Measurements from ENCODE around the gene SOX6. TPM values are rescaled to one million over a fixed set of nuclear protein-coding genes. Genes with fewer than 3 reads are reported as not detected.

Gene SOX6
- total and polyA plus RNA-seq, 2 of the 13 experiments (the other 11 are each of a cell fraction or from before 2014, with no cell fraction given) = 2.6 to 11.2 TPM

- 11% methylated on average over 2 of the region's 2 CpGs for WGBS (ENCODE audit: low lambda C conversion rate)
- Histone ChIP-seq H3K4me1 (ENCODE audit: insufficient read depth, low read length) (no peaks in the 10 kb centered on the region), H3K27me3 (ENCODE audit: control insufficient read depth in 1 of 2, insufficient read depth in 2 of 2, low read length in 2 of 2) (no peaks in the 10 kb centered on the region; a peak in 1 of 5 replicates), H3K4me2 (ENCODE audit: low read depth, low read length) (no peak overlapping the region), H4K20me1 (ENCODE audit: insufficient read depth, low read length) (no peaks in the 10 kb centered on the region), H3K4me3 (replicated peaks in 1 of 3; ENCODE audit: insufficient read depth in 1 of 3, low read depth in 2 of 3, low read length in 3 of 3) (no peak overlapping the region), H2AFZ (ENCODE audit: low read length) (no peak overlapping the region), H3K9me3 (ENCODE audit: low read length) (no peaks in the 10 kb centered on the region), H3K36me3 (replicated peaks in 1 of 2; ENCODE audit: control insufficient read depth in 1 of 2, insufficient read depth in 2 of 2, low read length in 2 of 2) (no peaks in the 10 kb centered on the region), H3K79me2 (ENCODE audit: insufficient read depth, low read length) (no peaks in the 10 kb centered on the region), H3K9ac (ENCODE audit: insufficient read depth, low read depth, low read length) (no peak overlapping the region), H3K27ac (ENCODE audit: extremely low read length, insufficient read depth, low read length) (no peak overlapping the region)
- ATAC-seq = no peak
- ChIA-PET CTCF (ENCODE audit: low intra/inter-chr PET ratio, low total read pairs) (no interaction called here), POLR2A (no interaction called here)
- no peak for FAIRE-seq
- in situ Hi-C loops (cut with HindIII; ENCODE audit: extremely low pct_ligation_motif_present, low pct_unique_long_range_greater_than_20kb) (no loop called here), intact Hi-C loops (cut with micrococcal nuclease; ENCODE audit: unreplicated experiment) (no loop called here)
- TF ChIP-seq ATRX (CRISPR knock-in tag; IDR thresholded peaks at IDR 0.05; ENCODE audit: borderline replicate concordance) (no peak), HINFP (CRISPR knock-in tag; IDR thresholded peaks at IDR 0.05; ENCODE audit: low read depth) (no peak), USF2 (IDR thresholded peaks at IDR 0.05; ENCODE audit: low read depth, low read length) (no peak), USF2 (CRISPR knock-in tag; IDR thresholded peaks at IDR 0.05; ENCODE audit: borderline replicate concordance) (no peak), SKI (IDR thresholded peaks at IDR 0.05; ENCODE audit: partially characterized antibody) (no peak), XRCC5 (optimal IDR thresholded peaks at IDR 0.05; ENCODE audit: low read length) (no peak), TBX3 (IDR thresholded peaks at IDR 0.05; ENCODE audit: borderline replicate concordance) (no peak), TSC22D2 (CRISPR knock-in tag; IDR thresholded peaks at IDR 0.05; ENCODE audit: borderline replicate concordance) (no peak), PRDM15 (CRISPR knock-in tag; IDR thresholded peaks at IDR 0.05) (no peak), AHR (CRISPR knock-in tag; IDR thresholded peaks at IDR 0.05) (no peak), SETDB1 (CRISPR knock-in tag; IDR thresholded peaks at IDR 0.05; ENCODE audit: borderline replicate concordance) (no peak)
- DNase-seq (ENCODE audit: low spot score) = no peak
- no TSS peak for BruUV-seq (replicated peaks)
Measured at GRCh38 chr11:16276251-16276650, 80.1 kb downstream of the SOX6 start.
